Smooth muscle cell (in vitro differentiated cells): ENCODE data around the gene CLCNKB. TPM values are rescaled to one million over a fixed set of nuclear protein-coding genes. Genes with fewer than 3 reads are reported as not detected.

Experiments used
- DNase-seq: peaks from one replicate; lab custom pipeline; 2025; ENCODE audit not compliant: unreplicated experiment; lab: John Stamatoyannopoulos, UW
- H2AFZ ChIP-seq: fragments of 200-600 bp; sonication (generic); 2 replicates; pipeline ENCODE4 v1.6.0; 2016; ENCODE audit warnings: antibody characterized with exemption, low read depth, mild to moderate bottlenecking
- H3F3A ChIP-seq: fragments of 200-600 bp; sonication (generic); 2 replicates; pipeline ENCODE4 v1.6.0; 2017; ENCODE audit warnings: antibody characterized with exemption, low read depth
- H3K27ac ChIP-seq: fragments of 200-600 bp; sonication (generic); 2 replicates; pipeline ENCODE4 v1.5.1; 2016; ENCODE audit warnings: low read depth, mild to moderate bottlenecking
- H3K27me3 ChIP-seq: fragments of 200-600 bp; sonication (generic); 2 replicates; pipeline ENCODE4 v1.6.1; 2016; ENCODE audit warnings: low read depth, mild to moderate bottlenecking
- H3K36me3 ChIP-seq: fragments of 200-600 bp; sonication (generic); 2 replicates; pipeline ENCODE4 v1.5.1; 2016; ENCODE audit warnings: low read depth
- H3K4me1 ChIP-seq: fragments of 200-600 bp; sonication (generic); 2 replicates; pipeline ENCODE4 v1.5.1; 2016; ENCODE audit warnings: low read depth
- H3K4me2 ChIP-seq: fragments of 200-600 bp; sonication (generic); 2 replicates; pipeline ENCODE4 v1.6.0; 2016; ENCODE audit warnings: mild to moderate bottlenecking
- H3K4me3 ChIP-seq: fragments of 200-600 bp; sonication (generic); 2 replicates; pipeline ENCODE4 v1.5.1; 2016; ENCODE audit warnings: mild to moderate bottlenecking
- H3K79me2 ChIP-seq: fragments of 200-600 bp; sonication (generic); 2 replicates; pipeline ENCODE4 v1.6.0; 2016; ENCODE audit warnings: low read depth, mild to moderate bottlenecking
- H3K9ac ChIP-seq: fragments of 200-600 bp; sonication (generic); 2 replicates; pipeline ENCODE4 v1.6.0; 2016; ENCODE audit warnings: low read depth
- H3K9me3 ChIP-seq: fragments of 200-600 bp; sonication (generic); replicated peaks from 2 replicates; pipeline ENCODE4 v1.5.1; 2016; ENCODE audit warnings: low read depth
- H4K20me1 ChIP-seq: fragments of 200-600 bp; sonication (generic); 2 replicates; pipeline ENCODE4 v1.6.0; 2016; ENCODE audit warnings: low read depth
- CTCF ChIP-seq: fragments of 200-600 bp; sonication (generic); IDR thresholded peaks from 2 replicates; pipeline ENCODE4 v1.5.1; 2017; ENCODE audit warnings: borderline replicate concordance, mild to moderate bottlenecking, antibody characterized with exemption; ENCODE audit not compliant: insufficient read depth, poor library complexity, severe bottlenecking
- WGBS: methylation state at CpG from one replicate; pipeline ENCODE4 v1.1.7; 2016; ENCODE audit warnings: low lambda C conversion rate; 5-methylcytosine and 5-hydroxymethylcytosine counted together
- polyA plus RNA-seq: library from polyadenylated mRNA; unstranded; fragments of >200 nt; fragmentation: Nextera tagmentation; extraction: Ambion mirVana; gene quantifications from 2 replicates; pipeline ENCODE4 v1.2.1, GENCODE V29; 2016
- total RNA-seq: library from RNA; depleted of rRNA; stranded (reverse); fragments of >200 nt; gene quantifications from 2 replicates; pipeline ENCODE4 v1.2.3, GENCODE V29; 2014

Gene CLCNKB
- total and polyA plus RNA-seq, 2 experiments from 2014 or later, result 0.76 to 0.86 TPM

- Histone ChIP-seq H3K79me2 (no peaks in the 10 kb centered on the region), H3K27me3 (peaks cover 10% of the 10 kb centered on the region), H3K36me3 (no peaks in the 10 kb centered on the region), H2AFZ (no peak overlapping the region), H4K20me1 (no peaks in the 10 kb centered on the region), H3K4me2 (peak overlapping the region; percentile 48), H3K4me1 (peaks cover 8% of the 10 kb centered on the region), H3F3A (no peaks in the 10 kb centered on the region), H3K9ac (peak overlapping the region; percentile 35), H3K4me3 (no peak overlapping the region), H3K9me3 (no peaks in the 10 kb centered on the region), H3K27ac (peak overlapping the region; percentile 55)
- WGBS, result 88% methylated on average over 11 of the region's 11 CpGs
- TF ChIP-seq CTCF, result no peak
- DNase-seq, result no peak
These were observed 31.9 kb downstream of the CLCNKB start for GRCh38 chr1:16075337-16076030.

GRCh38 chr1:16076031-16076864 lies 32.7 kb downstream of the CLCNKB start:
- Histone ChIP-seq H3K4me1 (peaks cover 8% of the 10 kb centered on the region), H3K4me3 (no peak overlapping the region), H3K79me2 (no peaks in the 10 kb centered on the region), H3K4me2 (peak overlapping the region; percentile 48), H3F3A (no peaks in the 10 kb centered on the region), H3K27me3 (peaks cover 10% of the 10 kb centered on the region), H2AFZ (no peak overlapping the region), H3K36me3 (no peaks in the 10 kb centered on the region), H4K20me1 (no peaks in the 10 kb centered on the region), H3K9ac (peak overlapping the region; percentile 43), H3K9me3 (no peaks in the 10 kb centered on the region), H3K27ac (peak overlapping the region; percentile 55)
- no peak for TF ChIP-seq CTCF
- 66% methylated on average over 14 of the region's 14 CpGs for WGBS
- DNase-seq, result peak; percentile 38

- 89% methylated on average over 11 of the region's 11 CpGs for WGBS
- no peaks in the 10 kb centered on the region for H4K20me1 ChIP-seq
- no peak for DNase-seq
- no peak for TF ChIP-seq CTCF
- H3F3A ChIP-seq, result no peaks in the 10 kb centered on the region
- H3K27ac ChIP-seq, result no peak overlapping the region
- H3K9ac ChIP-seq, result no peak overlapping the region
- no peaks in the 10 kb centered on the region for H3K79me2 ChIP-seq
- H3K4me1 ChIP-seq, result peaks cover 8% of the 10 kb centered on the region
- no peaks in the 10 kb centered on the region for H3K36me3 ChIP-seq
- H3K4me3 ChIP-seq, result no peak overlapping the region
- no peaks in the 10 kb centered on the region for H3K9me3 ChIP-seq
- no peak overlapping the region for H2AFZ ChIP-seq
- no peak overlapping the region for H3K4me2 ChIP-seq
- peaks cover 10% of the 10 kb centered on the region for H3K27me3 ChIP-seq
These were observed 33.3 kb downstream of the CLCNKB start for GRCh38 chr1:16076865-16077238.
